Measurements from ENCODE around the gene DYNLT1. TPM values are rescaled to one million over a fixed set of nuclear protein-coding genes. Genes with fewer than 3 reads are reported as not detected.
A peak's percentile ranks its signal among the peaks of the same experiment; 100 is the strongest.

Gene DYNLT1
- total and polyA plus RNA-seq, 12 donors, result 72.4 to 264 (median 126) TPM

DNA sequence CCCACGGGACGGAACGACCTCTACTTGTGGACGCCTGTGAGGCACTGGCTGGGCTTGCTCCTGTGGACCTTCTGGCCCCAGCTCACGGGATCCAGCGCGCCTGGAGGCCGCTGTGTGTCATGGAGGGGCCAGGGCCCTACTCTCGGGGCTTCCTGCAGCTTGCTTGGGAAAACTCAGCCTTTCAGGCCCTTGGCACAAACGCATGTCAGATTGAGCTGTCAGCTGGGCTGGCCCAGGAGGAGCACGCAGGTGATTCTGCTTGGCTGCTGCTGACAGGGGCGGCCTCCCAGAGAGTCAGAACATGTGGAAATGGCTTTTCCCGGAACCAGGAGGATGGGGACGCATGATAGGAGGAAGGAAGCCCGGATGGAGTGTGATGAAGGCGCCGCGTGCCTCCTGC lies 44.9 kb downstream of the DYNLT1 start:
- intact Hi-C loops (cut with DNase I), result loop anchor here (5.0 to 10.0 kb wide), 2 partner anchors 375 to 377 kb away; no protein-coding TSS in a partner anchor

DNA sequence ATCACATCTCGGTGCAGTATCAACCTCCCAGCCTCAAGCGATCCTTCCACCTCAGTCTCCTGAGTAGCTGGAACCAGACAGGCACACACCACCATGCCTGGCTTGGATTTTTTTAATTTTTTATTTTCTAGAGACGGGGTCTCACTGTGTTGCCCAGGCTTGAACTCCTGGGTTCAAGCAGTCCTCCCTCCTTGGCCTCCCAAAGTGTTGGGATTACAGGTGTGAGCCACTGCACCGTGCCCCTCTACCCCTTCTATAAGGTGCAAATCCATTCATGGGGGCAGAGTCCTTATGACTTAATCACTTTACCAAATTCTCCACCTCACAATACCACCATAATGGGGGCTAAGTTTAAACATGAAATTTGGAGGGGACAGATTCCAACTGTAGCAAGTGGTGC lies 47.0 kb downstream of the DYNLT1 start:
- H3K27me3 ChIP-seq, result no peaks in the 10 kb centered on the region
- no peak overlapping the region for H3K4me3 ChIP-seq
- TF ChIP-seq, protein P1, sequence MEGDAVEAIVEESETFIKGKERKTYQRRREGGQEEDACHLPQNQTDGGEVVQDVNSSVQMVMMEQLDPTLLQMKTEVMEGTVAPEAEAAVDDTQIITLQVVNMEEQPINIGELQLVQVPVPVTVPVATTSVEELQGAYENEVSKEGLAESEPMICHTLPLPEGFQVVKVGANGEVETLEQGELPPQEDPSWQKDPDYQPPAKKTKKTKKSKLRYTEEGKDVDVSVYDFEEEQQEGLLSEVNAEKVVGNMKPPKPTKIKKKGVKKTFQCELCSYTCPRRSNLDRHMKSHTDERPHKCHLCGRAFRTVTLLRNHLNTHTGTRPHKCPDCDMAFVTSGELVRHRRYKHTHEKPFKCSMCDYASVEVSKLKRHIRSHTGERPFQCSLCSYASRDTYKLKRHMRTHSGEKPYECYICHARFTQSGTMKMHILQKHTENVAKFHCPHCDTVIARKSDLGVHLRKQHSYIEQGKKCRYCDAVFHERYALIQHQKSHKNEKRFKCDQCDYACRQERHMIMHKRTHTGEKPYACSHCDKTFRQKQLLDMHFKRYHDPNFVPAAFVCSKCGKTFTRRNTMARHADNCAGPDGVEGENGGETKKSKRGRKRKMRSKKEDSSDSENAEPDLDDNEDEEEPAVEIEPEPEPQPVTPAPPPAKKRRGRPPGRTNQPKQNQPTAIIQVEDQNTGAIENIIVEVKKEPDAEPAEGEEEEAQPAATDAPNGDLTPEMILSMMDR (IDR thresholded peaks at IDR 0.05), result no peak
- WGBS, 4 donors, result 88 to 100% (median 94%) methylated on average over 4 of the region's 4 CpGs
- intact Hi-C loops (cut with DNase I), result no loop called here
- H3K36me3 ChIP-seq (replicated peaks in 1 of 2), result peaks cover 0 to 9% of the 10 kb centered on the region in 2 donors
- H3K4me1 ChIP-seq (replicated peaks in 1 of 2), result no peaks in the 10 kb centered on the region
- DNase-seq, result no peak
- no peak overlapping the region for H3K27ac ChIP-seq
- H3K9me3 ChIP-seq (replicated peaks in 1 of 3), result no peaks in the 10 kb centered on the region

More for the DNA sequence above, 44.9 kb downstream of the DYNLT1 start:
- H3K4me1 ChIP-seq (replicated peaks in 1 of 2), result peaks cover 0 to 7% of the 10 kb centered on the region in 2 donors
- no peak for TF ChIP-seq POLR2A (IDR thresholded peaks at IDR 0.05)
- TF ChIP-seq, protein P1 (IDR thresholded peaks at IDR 0.05), result no peak
- H3K27ac ChIP-seq, result no peak overlapping the region
- H3K9me3 ChIP-seq (replicated peaks in 1 of 3), result no peaks in the 10 kb centered on the region
- WGBS, 4 donors, result 94 to 96% (median 95%) methylated on average over 15 to 18 of the region's 18 CpGs
- DNase-seq, result no peak
- no peak overlapping the region for H3K4me3 ChIP-seq
- no peaks in the 10 kb centered on the region for H3K27me3 ChIP-seq
- peaks cover 0 to 6% of the 10 kb centered on the region in 2 donors for H3K36me3 ChIP-seq (replicated peaks in 1 of 2)

DNA sequence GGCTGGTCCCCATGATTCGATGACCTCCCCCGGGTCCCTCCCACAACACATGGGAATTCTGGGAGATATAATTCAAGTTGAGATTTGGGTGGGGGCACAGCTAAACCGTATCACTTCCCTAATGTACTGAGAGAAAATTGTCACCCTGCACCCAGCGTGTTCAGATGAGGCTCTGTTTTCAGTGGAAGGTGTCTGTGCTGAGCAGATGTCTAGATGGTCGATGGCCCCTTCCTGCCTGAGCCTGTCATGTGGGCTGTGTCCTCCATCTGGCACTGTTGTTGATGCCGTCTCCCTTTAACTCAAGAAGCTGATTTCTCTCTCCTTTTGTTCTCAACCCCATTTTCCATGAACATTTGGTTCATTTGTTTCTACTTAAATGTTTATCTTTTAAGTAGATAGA lies 47.7 kb downstream of the DYNLT1 start:
- H3K36me3 ChIP-seq (replicated peaks in 1 of 2), result peaks cover 0 to 16% of the 10 kb centered on the region in 2 donors
- intact Hi-C loops (cut with DNase I), result no loop called here
- 65 to 92% (median 81%) methylated on average over 5 to 6 of the region's 6 CpGs for WGBS, 4 donors

DNA sequence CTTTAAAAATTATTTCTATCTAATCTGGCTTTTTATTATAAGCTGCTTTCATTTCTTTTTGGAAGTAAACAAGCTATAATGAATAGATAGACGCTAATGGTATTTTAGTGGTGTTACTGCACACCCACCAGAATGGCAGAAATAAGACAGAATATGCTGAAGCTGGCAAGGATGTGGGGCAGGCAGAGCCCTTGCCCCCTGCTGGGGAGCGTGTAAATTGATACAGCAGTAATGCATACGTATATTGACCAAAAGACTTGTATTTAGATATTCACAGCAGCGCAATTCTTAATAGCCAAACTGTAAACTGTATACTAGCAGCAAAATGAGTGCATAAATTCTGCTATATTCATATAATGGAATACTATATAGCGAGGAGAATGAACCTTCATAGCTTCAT lies 49.3 kb downstream of the DYNLT1 start:
- Histone ChIP-seq H3K4me3 (no peak overlapping the region), H3K4me1 (replicated peaks in 1 of 2) (no peaks in the 10 kb centered on the region), H3K27ac (no peak overlapping the region), H3K9me3 (replicated peaks in 1 of 3) (no peaks in the 10 kb centered on the region), H3K36me3 (replicated peaks in 1 of 2) (peaks cover 0 to 28% of the 10 kb centered on the region in 2 donors), H3K27me3 (no peaks in the 10 kb centered on the region)
- DNase-seq, result no peak
- intact Hi-C loops (cut with DNase I), result no loop called here
- TF ChIP-seq POLR2A (IDR thresholded peaks at IDR 0.05), result no peak
- TF ChIP-seq, protein P1 (IDR thresholded peaks at IDR 0.05), result peak in 3 of 6 experiments; percentile 4 to 19 (median 13)
- WGBS, 4 donors, result 78 to 94% (median 85%) methylated on average over 5 of the region's 5 CpGs

More for the DNA sequence above, 47.7 kb downstream of the DYNLT1 start:
- no peak overlapping the region for H3K4me3 ChIP-seq
- H3K9me3 ChIP-seq (replicated peaks in 1 of 3), result no peaks in the 10 kb centered on the region
- no peak for TF ChIP-seq POLR2A (IDR thresholded peaks at IDR 0.05)
- TF ChIP-seq, protein P1 (IDR thresholded peaks at IDR 0.05), result no peak
- no peaks in the 10 kb centered on the region for H3K27me3 ChIP-seq
- no peaks in the 10 kb centered on the region for H3K4me1 ChIP-seq (replicated peaks in 1 of 2)
- no peak for DNase-seq
- no peak overlapping the region for H3K27ac ChIP-seq

All from adrenal gland (tissue), 12 donors.